Stimulated activated CD8-positive, alpha-beta memory T cell treated with anti-CD3 and anti-CD28 coated beads, Interleukin-15, amount 100 ng/mL, for 4 hours (primary cell): ENCODE data around the gene TP53I13.

Experiments
- DNase-seq, 2 donors: peaks; one replicate each; pipeline ENCODE4 v3.0.0-alpha.2; 2020; ENCODE audit warnings: low read depth in 2 of 2

TP53I13 gene

GRCh38 chr17:29581583-29582253, 13.2 kb downstream of the TP53I13 start:
- no peak for DNase-seq

GRCh38 chr17:29582254-29582765, 13.8 kb downstream of the TP53I13 start:
- no peak for DNase-seq

- no peak for DNase-seq
Observed at GRCh38 chr17:29582772-29583171, 14.3 kb downstream of the TP53I13 start.

- DNase-seq, result no peak
Observed at GRCh38 chr17:29583324-29584248, 15.1 kb downstream of the TP53I13 start.

- DNase-seq, result no peak
Observed at GRCh38 chr17:29584452-29585079, 16.1 kb downstream of the TP53I13 start.

- DNase-seq, result no peak
Observed at GRCh38 chr17:29585080-29585751, 16.7 kb downstream of the TP53I13 start.

GRCh38 chr17:29586676-29587469, 18.4 kb downstream of the TP53I13 start:
- no peak for DNase-seq

- no peak for DNase-seq
Observed at GRCh38 chr17:29587591-29587990, 19.1 kb downstream of the TP53I13 start.

- no peak for DNase-seq
Observed at GRCh38 chr17:29588017-29588561, 19.6 kb downstream of the TP53I13 start.

- peak; percentile 63 to 73 for DNase-seq
Observed at GRCh38 chr17:29588562-29589411, 20.3 kb downstream of the TP53I13 start.

- peak; percentile 60 to 75 for DNase-seq
Observed at GRCh38 chr17:29589524-29590410, 21.3 kb downstream of the TP53I13 start, which contains the start of gene GIT1. GIT1 (minus strand) TSS chr17:29589648; CDS start chr17:29589378, 270 bp downstream.

- no peak for DNase-seq
Observed at GRCh38 chr17:29590411-29591145, 22.1 kb downstream of the TP53I13 start.

GRCh38 chr17:29591146-29591736, 22.7 kb downstream of the TP53I13 start:
- no peak for DNase-seq

GRCh38 chr17:29591737-29592608, 23.5 kb downstream of the TP53I13 start:
- DNase-seq, result peak in 1 of 2 donors; percentile 55

- no peak for DNase-seq
Observed at GRCh38 chr17:29592850-29593551, 24.5 kb downstream of the TP53I13 start, which contains the start of gene ANKRD13B. ANKRD13B (plus strand) TSS chr17:29593132; CDS start chr17:29593622, 490 bp downstream.
